ENCODE results near the gene CHAC2. TPM values are rescaled to one million over a fixed set of nuclear protein-coding genes. Genes with fewer than 3 reads are reported as not detected.
"Not testable (repeated sequence)": the region's sequence is repeated elsewhere in the genome, so short reads cannot be mapped to it uniquely, and the experiment has no call there.

Gene CHAC2
- total and polyA plus RNA-seq, 2 of the 13 experiments (the other 11 are each of a cell fraction or from before 2014, with no cell fraction given), result 1.7 to 10.7 TPM

- POLR2A ChIA-PET, result no interaction called here
Measured at GRCh38 chr2:53756644-53757043, 11.0 kb upstream of the CHAC2 start.

GRCh38 chr2:53757206-53757605, 10.4 kb upstream of the CHAC2 start:
- POLR2A ChIA-PET; DNase-seq (ENCODE audit: low spot score); CTCF ChIA-PET (ENCODE audit: low intra/inter-chr PET ratio, low total read pairs); ATAC-seq; in situ Hi-C loops (cut with HindIII; ENCODE audit: extremely low pct_ligation_motif_present, low pct_unique_long_range_greater_than_20kb); H4K20me1 ChIP-seq (ENCODE audit: insufficient read depth, low read length); H3K79me2 ChIP-seq (ENCODE audit: insufficient read depth, low read length); H3K4me1 ChIP-seq (ENCODE audit: insufficient read depth, low read length); BruUV-seq (replicated peaks); H3K9ac ChIP-seq (ENCODE audit: insufficient read depth, low read depth, low read length); FAIRE-seq; intact Hi-C loops (cut with micrococcal nuclease; ENCODE audit: unreplicated experiment); H3K27me3 ChIP-seq (ENCODE audit: control insufficient read depth in 1 of 2, insufficient read depth in 2 of 2, low read length in 2 of 2); H3K9me3 ChIP-seq (ENCODE audit: low read length); H3K4me2 ChIP-seq (ENCODE audit: low read depth, low read length); H2AFZ ChIP-seq (ENCODE audit: low read length); H3K4me3 ChIP-seq (replicated peaks in 1 of 3; ENCODE audit: insufficient read depth in 1 of 3, low read depth in 2 of 3, low read length in 3 of 3); H3K27ac ChIP-seq (ENCODE audit: extremely low read length, insufficient read depth, low read length): not testable (repeated sequence)
- H3K36me3 ChIP-seq (replicated peaks in 1 of 2; ENCODE audit: control insufficient read depth in 1 of 2, insufficient read depth in 2 of 2, low read length in 2 of 2), result peaks cover 8 to 21% of the 10 kb centered on the region in 2 experiments
- over 99% methylated on average over 14 of the region's 14 CpGs for WGBS (ENCODE audit: low lambda C conversion rate)

More at GRCh38 chr2:53756644-53757043, 11.0 kb upstream of the CHAC2 start:
- in situ Hi-C loops (cut with HindIII; ENCODE audit: extremely low pct_ligation_motif_present, low pct_unique_long_range_greater_than_20kb), result no loop called here
- BruUV-seq (replicated peaks), result no TSS peak
- Histone ChIP-seq H2AFZ (ENCODE audit: low read length) (no peak overlapping the region), H3K79me2 (ENCODE audit: insufficient read depth, low read length) (no peaks in the 10 kb centered on the region), H3K9ac (ENCODE audit: insufficient read depth, low read depth, low read length) (no peak overlapping the region), H3K27me3 (ENCODE audit: control insufficient read depth in 1 of 2, insufficient read depth in 2 of 2, low read length in 2 of 2) (no peaks in the 10 kb centered on the region), H3K4me2 (ENCODE audit: low read depth, low read length) (no peak overlapping the region), H3K36me3 (replicated peaks in 1 of 2; ENCODE audit: control insufficient read depth in 1 of 2, insufficient read depth in 2 of 2, low read length in 2 of 2) (peaks cover 8 to 21% of the 10 kb centered on the region in 2 experiments), H3K9me3 (ENCODE audit: low read length) (no peaks in the 10 kb centered on the region), H3K4me1 (ENCODE audit: insufficient read depth, low read length) (no peaks in the 10 kb centered on the region), H3K27ac (ENCODE audit: extremely low read length, insufficient read depth, low read length) (no peak overlapping the region), H4K20me1 (ENCODE audit: insufficient read depth, low read length) (no peaks in the 10 kb centered on the region), H3K4me3 (replicated peaks in 1 of 3; ENCODE audit: insufficient read depth in 1 of 3, low read depth in 2 of 3, low read length in 3 of 3) (no peak overlapping the region)
- TF ChIP-seq MIER3 (CRISPR knock-in tag; IDR thresholded peaks at IDR 0.05; ENCODE audit: borderline replicate concordance), result no peak
- TF ChIP-seq ZEB1 (IDR thresholded peaks at IDR 0.05; ENCODE audit: insufficient replicate concordance, low read depth), result no peak
- TF ChIP-seq ARNTL (CRISPR knock-in tag; IDR thresholded peaks at IDR 0.05), result no peak
- CTCF ChIA-PET (ENCODE audit: low intra/inter-chr PET ratio, low total read pairs), result no interaction called here
- ATAC-seq (no peak), DNase-seq (ENCODE audit: low spot score) (no peak), FAIRE-seq (no peak)
- intact Hi-C loops (cut with micrococcal nuclease; ENCODE audit: unreplicated experiment), result no loop called here
- WGBS (ENCODE audit: low lambda C conversion rate), result 96% methylated on average over 15 of the region's 15 CpGs
